ENCODE measurements around the gene ZNF302.

DNA sequence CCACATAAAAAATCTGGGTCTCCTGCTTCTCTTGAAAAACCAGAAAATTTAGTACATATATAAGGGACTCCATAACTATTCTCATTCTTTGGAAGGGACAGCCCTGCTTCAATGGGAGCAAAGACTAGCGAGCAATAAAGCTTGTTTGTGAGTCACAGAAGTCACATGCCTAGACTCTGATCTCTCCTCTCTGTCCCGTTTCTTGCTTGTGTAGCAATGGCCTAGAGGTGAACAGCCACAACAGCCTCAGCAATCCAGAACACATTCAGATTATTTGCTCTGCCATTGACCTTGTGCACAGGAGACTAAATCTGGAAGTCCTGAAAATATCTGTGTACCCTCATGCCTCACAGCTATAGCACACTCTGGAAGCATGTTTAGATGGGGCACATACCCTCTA is 43.7 kb upstream of the ZNF302 start:
- TF ChIP-seq, protein P1, sequence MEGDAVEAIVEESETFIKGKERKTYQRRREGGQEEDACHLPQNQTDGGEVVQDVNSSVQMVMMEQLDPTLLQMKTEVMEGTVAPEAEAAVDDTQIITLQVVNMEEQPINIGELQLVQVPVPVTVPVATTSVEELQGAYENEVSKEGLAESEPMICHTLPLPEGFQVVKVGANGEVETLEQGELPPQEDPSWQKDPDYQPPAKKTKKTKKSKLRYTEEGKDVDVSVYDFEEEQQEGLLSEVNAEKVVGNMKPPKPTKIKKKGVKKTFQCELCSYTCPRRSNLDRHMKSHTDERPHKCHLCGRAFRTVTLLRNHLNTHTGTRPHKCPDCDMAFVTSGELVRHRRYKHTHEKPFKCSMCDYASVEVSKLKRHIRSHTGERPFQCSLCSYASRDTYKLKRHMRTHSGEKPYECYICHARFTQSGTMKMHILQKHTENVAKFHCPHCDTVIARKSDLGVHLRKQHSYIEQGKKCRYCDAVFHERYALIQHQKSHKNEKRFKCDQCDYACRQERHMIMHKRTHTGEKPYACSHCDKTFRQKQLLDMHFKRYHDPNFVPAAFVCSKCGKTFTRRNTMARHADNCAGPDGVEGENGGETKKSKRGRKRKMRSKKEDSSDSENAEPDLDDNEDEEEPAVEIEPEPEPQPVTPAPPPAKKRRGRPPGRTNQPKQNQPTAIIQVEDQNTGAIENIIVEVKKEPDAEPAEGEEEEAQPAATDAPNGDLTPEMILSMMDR (IDR thresholded peaks at IDR 0.05; ENCODE audit: low read depth, low read length) = no peak
- TF ChIP-seq EZH2phosphoT487 (IDR thresholded peaks at IDR 0.05; ENCODE audit: low read depth) = no peak

All from OCI-LY3 (cell line).